Neural crest cell (in vitro differentiated cells): ENCODE measurements around the gene ZC3H12A. TPM values are rescaled to one million over a fixed set of nuclear protein-coding genes. Genes with fewer than 3 reads are reported as not detected.
A peak's percentile ranks its signal among the peaks of the same experiment; 100 is the strongest.

Experiments used
- DNase-seq: peaks from one replicate; pipeline ENCODE4 v3.0.0; 2021; ENCODE audit warnings: low read depth, mixed read lengths, low spot score
- H3K27ac Mint-ChIP-seq: one replicate; pipeline ENCODE4 v1.8.0; 2021; ENCODE audit warnings: mild to moderate bottlenecking, mixed read lengths; ENCODE audit not compliant: unreplicated experiment
- H3K27me3 Mint-ChIP-seq: 2 replicates; pipeline ENCODE4 v1.8.0; 2021; ENCODE audit warnings: low read depth, mild to moderate bottlenecking, mixed read lengths
- H3K36me3 Mint-ChIP-seq: 2 replicates; pipeline ENCODE4 v1.8.0; 2021; ENCODE audit warnings: low read depth, mild to moderate bottlenecking, mixed read lengths
- H3K4me1 Mint-ChIP-seq: 2 replicates; pipeline ENCODE4 v1.8.0; 2021; ENCODE audit warnings: mixed read lengths
- H3K4me3 Mint-ChIP-seq: one replicate; pipeline ENCODE4 v1.8.0; 2021; ENCODE audit warnings: mild to moderate bottlenecking, mixed read lengths
- H3K9me3 Mint-ChIP-seq: 2 replicates; pipeline ENCODE4 v1.8.0; 2021; ENCODE audit warnings: mixed read lengths
- CTCF ChIP-seq: fragments of 200-600 bp; sonication (generic); conservative IDR thresholded peaks from 2 replicates; pipeline ENCODE4 v1.5.0; 2021; ENCODE audit warnings: antibody characterized with exemption, mild to moderate bottlenecking
- total RNA-seq: library from RNA; stranded (reverse); gene quantifications from 2 replicates; pipeline ENCODE4 v1.2.1, GENCODE V29; 2021

ZC3H12A gene
- total RNA-seq, 1 donor from 2014 or later: 3.6 TPM

- no peak for DNase-seq
- Mint-ChIP-seq H3K36me3 (no peaks in the 10 kb centered on the region), H3K27ac (no peak overlapping the region), H3K4me1 (peaks cover 18% of the 10 kb centered on the region), H3K27me3 (no peaks in the 10 kb centered on the region), H3K4me3 (no peak overlapping the region), H3K9me3 (no peaks in the 10 kb centered on the region)
- TF ChIP-seq CTCF: no peak
Measured at GRCh38 chr1:37479255-37480124, 5.1 kb downstream of the ZC3H12A start.

GRCh38 chr1:37480125-37480466 is 5.7 kb downstream of the ZC3H12A start:
- H3K27me3 Mint-ChIP-seq: no peaks in the 10 kb centered on the region
- H3K4me3 Mint-ChIP-seq: no peak overlapping the region
- H3K9me3 Mint-ChIP-seq: no peaks in the 10 kb centered on the region
- no peak for TF ChIP-seq CTCF
- H3K27ac Mint-ChIP-seq: no peak overlapping the region
- peaks cover 17% of the 10 kb centered on the region for H3K4me1 Mint-ChIP-seq
- no peaks in the 10 kb centered on the region for H3K36me3 Mint-ChIP-seq
- DNase-seq: no peak

- Mint-ChIP-seq H3K4me1 (peaks cover 14% of the 10 kb centered on the region), H3K9me3 (no peaks in the 10 kb centered on the region)
- TF ChIP-seq CTCF: no peak
Measured at GRCh38 chr1:37480581-37481288, 6.4 kb downstream of the ZC3H12A start.

GRCh38 chr1:37481289-37482003 is 7.1 kb downstream of the ZC3H12A start:
- Mint-ChIP-seq H3K9me3 (no peaks in the 10 kb centered on the region), H3K36me3 (no peaks in the 10 kb centered on the region), H3K27me3 (no peaks in the 10 kb centered on the region), H3K4me3 (no peak overlapping the region), H3K27ac (no peak overlapping the region), H3K4me1 (peaks cover 10% of the 10 kb centered on the region)
- DNase-seq: no peak
- TF ChIP-seq CTCF: no peak

More at GRCh38 chr1:37480581-37481288, 6.4 kb downstream of the ZC3H12A start:
- Mint-ChIP-seq H3K4me3 (no peak overlapping the region), H3K27me3 (no peaks in the 10 kb centered on the region), H3K36me3 (no peaks in the 10 kb centered on the region), H3K27ac (no peak overlapping the region)
- DNase-seq: no peak

- no peaks in the 10 kb centered on the region for H3K9me3 Mint-ChIP-seq
- no peaks in the 10 kb centered on the region for H3K27me3 Mint-ChIP-seq
- H3K4me1 Mint-ChIP-seq: peaks cover 5% of the 10 kb centered on the region
- no peak overlapping the region for H3K4me3 Mint-ChIP-seq
- H3K36me3 Mint-ChIP-seq: no peaks in the 10 kb centered on the region
- no peak for TF ChIP-seq CTCF
- H3K27ac Mint-ChIP-seq: peak overlapping the region; percentile 81
- DNase-seq: no peak
Measured at GRCh38 chr1:37482004-37482785, 7.8 kb downstream of the ZC3H12A start.
